ENCODE results near the gene PLCL1. TPM values are rescaled to one million over a fixed set of nuclear protein-coding genes. Genes with fewer than 3 reads are reported as not detected.

PLCL1 gene
- total RNA-seq, 1 experiment from 2014 or later = 0.07 TPM

DNA sequence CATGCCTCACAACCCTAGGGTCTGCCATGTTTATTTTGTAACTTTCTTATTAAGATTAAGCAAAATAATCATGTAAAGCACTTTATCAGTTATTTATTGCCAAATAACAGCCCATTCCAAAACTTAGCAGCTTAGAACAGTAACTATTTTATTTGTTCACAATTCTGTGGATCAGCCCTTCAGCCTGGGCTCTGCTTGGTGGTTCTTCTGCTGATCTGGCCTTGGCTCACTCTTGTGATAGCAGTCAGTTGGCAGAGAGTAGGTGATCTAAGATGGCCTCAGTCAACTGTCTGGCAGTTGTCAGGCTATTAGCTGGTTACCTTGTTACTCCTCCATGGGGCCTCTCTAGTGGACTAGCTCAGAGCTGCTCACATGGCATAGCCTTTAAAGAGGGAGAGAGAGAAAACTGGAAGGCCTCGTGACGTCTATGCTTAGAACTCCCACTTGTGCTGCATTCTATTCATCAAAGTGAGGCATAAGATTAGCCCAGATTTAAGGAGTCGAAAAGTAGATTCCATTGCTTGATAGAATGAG, 54.3 kb downstream of the PLCL1 start (continued):
- TF ChIP-seq, protein P1, sequence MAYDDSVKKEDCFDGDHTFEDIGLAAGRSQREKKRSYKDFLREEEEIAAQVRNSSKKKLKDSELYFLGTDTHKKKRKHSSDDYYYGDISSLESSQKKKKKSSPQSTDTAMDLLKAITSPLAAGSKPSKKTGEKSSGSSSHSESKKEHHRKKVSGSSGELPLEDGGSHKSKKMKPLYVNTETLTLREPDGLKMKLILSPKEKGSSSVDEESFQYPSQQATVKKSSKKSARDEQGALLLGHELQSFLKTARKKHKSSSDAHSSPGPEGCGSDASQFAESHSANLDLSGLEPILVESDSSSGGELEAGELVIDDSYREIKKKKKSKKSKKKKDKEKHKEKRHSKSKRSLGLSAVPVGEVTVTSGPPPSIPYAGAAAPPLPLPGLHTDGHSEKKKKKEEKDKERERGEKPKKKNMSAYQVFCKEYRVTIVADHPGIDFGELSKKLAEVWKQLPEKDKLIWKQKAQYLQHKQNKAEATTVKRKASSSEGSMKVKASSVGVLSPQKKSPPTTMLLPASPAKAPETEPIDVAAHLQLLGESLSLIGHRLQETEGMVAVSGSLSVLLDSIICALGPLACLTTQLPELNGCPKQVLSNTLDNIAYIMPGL (CRISPR knock-in tag; IDR thresholded peaks at IDR 0.05) = no peak
- TF ChIP-seq ZNF425 (CRISPR knock-in tag; conservative IDR thresholded peaks at IDR 0.05) (no peak), SMAD3 (CRISPR knock-in tag; IDR thresholded peaks at IDR 0.05; ENCODE audit: borderline replicate concordance) (no peak), GTF2I (CRISPR knock-in tag; conservative IDR thresholded peaks at IDR 0.05) (no peak)

- Mint-ChIP-seq H3K27ac (no peak overlapping the region), H3K4me1 (peaks cover 5% of the 10 kb centered on the region), H3K4me3 (no peak overlapping the region), H3K9me3 (peaks cover 14% of the 10 kb centered on the region; the same call in 1 of the 2 replicates), H3K36me3 (no peaks in the 10 kb centered on the region), H3K27me3 (ENCODE audit: low read depth) (no peaks in the 10 kb centered on the region)
- ChIA-PET CTCF (no interaction called here), POLR2A (interaction anchor here (0.5 kb wide), 1 partner anchor 26 kb away, joined by 3 read pairs; no protein-coding TSS in a partner anchor)
- ATAC-seq (no peak), DNase-seq (ENCODE audit: low spot score) (no peak)
- TF ChIP-seq, protein P1 (CRISPR knock-in tag; IDR thresholded peaks at IDR 0.05) = no peak
- TF ChIP-seq ZNF425 (CRISPR knock-in tag; conservative IDR thresholded peaks at IDR 0.05) = no peak
- TF ChIP-seq ARID4B (CRISPR knock-in tag; IDR thresholded peaks at IDR 0.05; ENCODE audit: borderline replicate concordance) = no peak
- no peak for TF ChIP-seq NFATC4 (CRISPR knock-in tag; IDR thresholded peaks at IDR 0.05)
- TF ChIP-seq TEAD4 (CRISPR knock-in tag; IDR thresholded peaks at IDR 0.05) = no peak
- no peak for TF ChIP-seq PRRX2 (CRISPR knock-in tag; IDR thresholded peaks at IDR 0.05)
- no peak for TF ChIP-seq NFE2L1 (CRISPR knock-in tag; IDR thresholded peaks at IDR 0.05)
- TF ChIP-seq MYBL2 (CRISPR knock-in tag; IDR thresholded peaks at IDR 0.05) = no peak
- no peak for TF ChIP-seq ZBTB43 (CRISPR knock-in tag; IDR thresholded peaks at IDR 0.05)
- TF ChIP-seq NR3C1 (CRISPR knock-in tag; conservative IDR thresholded peaks at IDR 0.05; ENCODE audit: low read depth) = no peak
- TF ChIP-seq, protein P2, sequence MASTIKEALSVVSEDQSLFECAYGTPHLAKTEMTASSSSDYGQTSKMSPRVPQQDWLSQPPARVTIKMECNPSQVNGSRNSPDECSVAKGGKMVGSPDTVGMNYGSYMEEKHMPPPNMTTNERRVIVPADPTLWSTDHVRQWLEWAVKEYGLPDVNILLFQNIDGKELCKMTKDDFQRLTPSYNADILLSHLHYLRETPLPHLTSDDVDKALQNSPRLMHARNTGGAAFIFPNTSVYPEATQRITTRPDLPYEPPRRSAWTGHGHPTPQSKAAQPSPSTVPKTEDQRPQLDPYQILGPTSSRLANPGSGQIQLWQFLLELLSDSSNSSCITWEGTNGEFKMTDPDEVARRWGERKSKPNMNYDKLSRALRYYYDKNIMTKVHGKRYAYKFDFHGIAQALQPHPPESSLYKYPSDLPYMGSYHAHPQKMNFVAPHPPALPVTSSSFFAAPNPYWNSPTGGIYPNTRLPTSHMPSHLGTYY (CRISPR knock-in tag; IDR thresholded peaks at IDR 0.05) = no peak
- no peak for TF ChIP-seq RORB (CRISPR knock-in tag; IDR thresholded peaks at IDR 0.05)
- TF ChIP-seq ZNF423 (CRISPR knock-in tag; IDR thresholded peaks at IDR 0.05) = no peak
Measured at GRCh38 chr2:197862246-197862955, 58.0 kb downstream of the PLCL1 start.

All from WTC11 (cell line).